DND-41 (cell line): Measurements from ENCODE around the gene HPCAL1.

Experiments
- ATAC-seq: fragments of 200-7000 bp; cut with Tn5 transposase; 3 replicates; pipeline ENCODE4 v1.9.1; 2021; ENCODE audit warnings: low read depth; ENCODE audit not compliant: insufficient read depth
- DNase-seq: peaks from one replicate; pipeline ENCODE4 v3.0.0-alpha.2; 2020
- H2AFZ ChIP-seq: 2 replicates; pipeline ENCODE4 v1.6.0; 2012; ENCODE audit warnings: low read depth, low read length
- H3K27ac ChIP-seq: 2 replicates; pipeline ENCODE4 v1.5.1; 2012; ENCODE audit warnings: low read length, inconsistent platforms
- H3K27me3 ChIP-seq: fragments of 200-600 bp; sonication (generic); 2 replicates; pipeline ENCODE4 v1.6.0; 2012; ENCODE audit warnings: low read length, mild to moderate bottlenecking, inconsistent platforms; ENCODE audit not compliant: insufficient read depth, poor library complexity
- H3K36me3 ChIP-seq: 2 replicates; pipeline ENCODE4 v1.5.1; 2012; ENCODE audit warnings: low read length, inconsistent platforms; ENCODE audit not compliant: insufficient read depth
- H3K4me1 ChIP-seq: 2 replicates; pipeline ENCODE4 v1.5.1; 2012; ENCODE audit warnings: mild to moderate bottlenecking, low read length; ENCODE audit not compliant: insufficient read depth
- H3K4me2 ChIP-seq: 2 replicates; pipeline ENCODE4 v1.6.0; 2012; ENCODE audit warnings: mild to moderate bottlenecking, moderate library complexity, low read length, inconsistent platforms; ENCODE audit not compliant: insufficient read depth
- H3K4me3 ChIP-seq, 2 experiments: fragments of 200-600 bp in 1 of 2; shearing (Covaris generic) in 1 of 2; 2 replicates each; pipeline ENCODE4 v1.5.1; 2012 to 2016; ENCODE audit warnings: inconsistent platforms in 2 of 2, low read length in 2 of 2, mild to moderate bottlenecking in 2 of 2, low read depth in 1 of 2, moderate library complexity in 1 of 2
- H3K79me2 ChIP-seq: 2 replicates; pipeline ENCODE4 v1.6.0; 2012; ENCODE audit warnings: low read length, inconsistent platforms; ENCODE audit not compliant: insufficient read depth
- H3K9ac ChIP-seq: 2 replicates; pipeline ENCODE4 v1.6.0; 2012; ENCODE audit warnings: low read depth, mild to moderate bottlenecking, inconsistent platforms, low read length, moderate library complexity
- H3K9me3 ChIP-seq: 2 replicates; pipeline ENCODE4 v1.5.1; 2012; ENCODE audit warnings: low read length, moderate library complexity, mild to moderate bottlenecking, inconsistent platforms; ENCODE audit not compliant: insufficient read depth, severe bottlenecking
- H4K20me1 ChIP-seq: 2 replicates; pipeline ENCODE4 v1.6.0; 2012; ENCODE audit warnings: low read length; ENCODE audit not compliant: insufficient read depth
- EZH2 ChIP-seq: IDR thresholded peaks from 3 replicates; pipeline ENCODE4 v1.6.1; 2012; ENCODE audit warnings: borderline replicate concordance, low read depth, mild to moderate bottlenecking, moderate library complexity, low read length, inconsistent platforms; ENCODE audit not compliant: severe bottlenecking
- TF ChIP-seq, protein P1 (sequence below): IDR thresholded peaks from 2 replicates; pipeline ENCODE4 v1.5.1; 2012; ENCODE audit warnings: borderline replicate concordance, low read length, moderate library complexity, mild to moderate bottlenecking; ENCODE audit not compliant: poor library complexity, severe bottlenecking; ENCODE audit errors: extremely low read depth

HPCAL1 gene

DNA sequence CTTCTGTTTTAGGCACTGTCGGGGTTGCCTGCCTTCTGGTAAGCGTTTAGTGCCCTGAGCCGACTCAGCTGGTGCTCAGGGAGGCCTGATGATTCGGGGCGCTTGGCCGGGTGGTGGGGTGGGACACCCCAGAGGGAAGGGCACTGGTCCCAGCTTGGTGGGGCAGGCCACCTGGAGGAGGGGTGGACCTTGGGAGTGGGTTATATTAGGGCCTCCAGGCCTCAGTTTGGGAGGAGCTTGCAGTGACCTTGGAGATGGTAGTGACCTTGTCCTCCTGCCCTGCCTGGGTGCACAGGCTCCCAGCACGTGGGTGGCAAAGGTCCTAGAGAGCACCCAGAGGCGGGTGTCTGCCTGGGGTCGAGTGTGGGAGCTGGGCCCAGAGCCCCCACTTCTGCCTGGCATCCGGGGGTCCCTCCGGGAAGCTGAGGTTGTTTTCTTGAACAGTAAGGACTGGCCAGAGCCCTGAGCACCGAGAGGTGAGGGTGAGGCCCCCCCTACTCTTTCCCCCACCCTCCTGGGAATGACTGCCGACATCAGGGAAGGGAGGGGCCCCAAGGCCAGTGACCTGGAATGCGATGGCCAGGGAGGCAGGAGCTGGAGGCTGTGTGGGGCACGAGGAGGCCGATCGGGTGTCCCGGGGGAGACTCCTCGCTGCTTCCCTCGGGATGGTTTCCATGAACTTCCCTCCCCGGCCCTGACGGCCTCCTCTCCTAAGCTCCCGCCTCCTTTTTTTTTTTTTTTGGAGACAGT lies 61.3 kb downstream of the HPCAL1 start:
- H3K9me3 ChIP-seq, result no peaks in the 10 kb centered on the region
- no peak overlapping the region for H3K27ac ChIP-seq
- no peak for DNase-seq
- H4K20me1 ChIP-seq, result peaks cover 19% of the 10 kb centered on the region
- H3K9ac ChIP-seq, result no peak overlapping the region
- H3K79me2 ChIP-seq, result no peaks in the 10 kb centered on the region
- H3K27me3 ChIP-seq, result no peaks in the 10 kb centered on the region
- H3K36me3 ChIP-seq, result no peaks in the 10 kb centered on the region
- ATAC-seq, result no peak
- TF ChIP-seq, protein P1, sequence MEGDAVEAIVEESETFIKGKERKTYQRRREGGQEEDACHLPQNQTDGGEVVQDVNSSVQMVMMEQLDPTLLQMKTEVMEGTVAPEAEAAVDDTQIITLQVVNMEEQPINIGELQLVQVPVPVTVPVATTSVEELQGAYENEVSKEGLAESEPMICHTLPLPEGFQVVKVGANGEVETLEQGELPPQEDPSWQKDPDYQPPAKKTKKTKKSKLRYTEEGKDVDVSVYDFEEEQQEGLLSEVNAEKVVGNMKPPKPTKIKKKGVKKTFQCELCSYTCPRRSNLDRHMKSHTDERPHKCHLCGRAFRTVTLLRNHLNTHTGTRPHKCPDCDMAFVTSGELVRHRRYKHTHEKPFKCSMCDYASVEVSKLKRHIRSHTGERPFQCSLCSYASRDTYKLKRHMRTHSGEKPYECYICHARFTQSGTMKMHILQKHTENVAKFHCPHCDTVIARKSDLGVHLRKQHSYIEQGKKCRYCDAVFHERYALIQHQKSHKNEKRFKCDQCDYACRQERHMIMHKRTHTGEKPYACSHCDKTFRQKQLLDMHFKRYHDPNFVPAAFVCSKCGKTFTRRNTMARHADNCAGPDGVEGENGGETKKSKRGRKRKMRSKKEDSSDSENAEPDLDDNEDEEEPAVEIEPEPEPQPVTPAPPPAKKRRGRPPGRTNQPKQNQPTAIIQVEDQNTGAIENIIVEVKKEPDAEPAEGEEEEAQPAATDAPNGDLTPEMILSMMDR, result no peak
- no peak for TF ChIP-seq EZH2
- H3K4me1 ChIP-seq, result no peaks in the 10 kb centered on the region
- no peak overlapping the region for H3K4me3 ChIP-seq
- H2AFZ ChIP-seq, result no peak overlapping the region
- no peak overlapping the region for H3K4me2 ChIP-seq

DNA sequence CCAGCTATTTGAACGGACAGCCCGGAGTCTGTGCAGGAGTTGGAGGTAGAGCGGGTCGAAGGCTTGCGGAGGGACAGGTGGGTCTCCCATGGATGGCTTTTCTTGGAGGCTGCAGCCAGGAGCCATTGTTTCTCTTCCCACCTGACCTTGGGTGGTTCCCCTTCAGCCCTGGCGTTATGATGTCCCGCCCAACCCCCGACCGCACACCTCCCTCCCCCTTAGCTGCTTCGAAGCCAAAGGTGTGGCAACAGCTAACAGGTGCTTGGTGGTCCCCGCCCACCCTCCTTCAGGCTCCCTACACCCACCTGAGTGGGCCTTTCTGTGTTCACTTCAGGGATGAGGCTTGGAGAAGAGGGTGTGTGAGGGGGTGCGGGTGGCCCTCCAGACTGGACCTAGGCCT lies 62.7 kb downstream of the HPCAL1 start:
- H3K27ac ChIP-seq, result no peak overlapping the region

DNA sequence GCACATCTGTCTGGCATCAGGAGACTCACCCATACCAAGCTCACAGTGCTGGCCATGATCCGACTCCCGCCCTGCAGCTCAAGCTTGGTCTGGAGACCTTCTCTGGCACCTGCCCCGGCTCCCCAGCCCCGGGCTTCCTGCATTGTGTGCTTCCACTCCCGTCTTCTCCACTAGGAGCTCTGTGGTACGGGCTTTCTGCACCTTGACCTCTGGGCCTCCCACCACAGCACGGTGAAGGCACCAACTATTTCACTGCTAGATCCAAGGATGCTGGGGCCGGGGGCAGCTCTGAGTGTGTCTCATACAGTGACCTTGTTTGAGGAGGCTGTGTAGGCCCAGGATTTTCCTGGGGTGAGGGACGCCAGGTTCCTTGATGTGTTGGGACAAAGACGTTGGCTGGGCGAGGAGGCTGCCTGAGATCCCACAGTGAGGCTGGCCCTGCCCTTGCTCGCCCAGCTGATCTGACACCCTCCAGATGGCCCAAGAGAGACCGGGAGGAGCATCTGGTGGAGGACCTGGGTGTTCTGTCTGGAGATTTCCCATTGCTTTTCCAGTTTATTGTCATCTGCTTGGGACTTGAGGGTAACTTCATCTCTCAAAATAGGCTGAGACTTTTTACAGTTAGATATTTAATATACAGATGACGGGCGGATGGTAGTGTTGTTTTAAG lies 64.0 kb downstream of the HPCAL1 start:
- Histone ChIP-seq H3K4me3 (no peak overlapping the region), H2AFZ (no peak overlapping the region), H3K27me3 (no peaks in the 10 kb centered on the region), H3K79me2 (no peaks in the 10 kb centered on the region), H3K4me2 (no peak overlapping the region), H3K9ac (no peak overlapping the region), H3K36me3 (no peaks in the 10 kb centered on the region), H3K9me3 (no peaks in the 10 kb centered on the region), H3K4me1 (no peaks in the 10 kb centered on the region), H3K27ac (no peak overlapping the region), H4K20me1 (peaks cover 29% of the 10 kb centered on the region)
- TF ChIP-seq, protein P1, result no peak
- TF ChIP-seq EZH2, result no peak
- no peak for ATAC-seq
- DNase-seq, result no peak

More for the DNA sequence above, 62.7 kb downstream of the HPCAL1 start:
- Histone ChIP-seq H3K9me3 (no peaks in the 10 kb centered on the region), H3K4me1 (no peaks in the 10 kb centered on the region), H2AFZ (no peak overlapping the region), H3K4me2 (no peak overlapping the region), H3K27me3 (no peaks in the 10 kb centered on the region), H4K20me1 (peaks cover 25% of the 10 kb centered on the region), H3K36me3 (no peaks in the 10 kb centered on the region), H3K9ac (no peak overlapping the region), H3K79me2 (no peaks in the 10 kb centered on the region), H3K4me3 (no peak overlapping the region)
- DNase-seq (no peak), ATAC-seq (no peak)
- TF ChIP-seq, protein P1, result no peak
- TF ChIP-seq EZH2, result no peak
